Neuronal stem cell (in vitro differentiated cells): ENCODE measurements around the gene HS6ST3.

Experiments
- DNase-seq: peaks from one replicate; pipeline ENCODE4 v3.0.0-alpha.2; 2013; ENCODE audit warnings: low spot score
- H2AFZ ChIP-seq: one replicate; pipeline ENCODE4 v1.6.1; 2013; ENCODE audit warnings: mild to moderate bottlenecking, low read length, inconsistent platforms
- H2AK5ac ChIP-seq: 2 replicates; pipeline ENCODE4 v1.6.1; 2013; ENCODE audit warnings: low read depth, mild to moderate bottlenecking, inconsistent platforms, low read length, moderate library complexity, mixed read lengths
- H2BK120ac ChIP-seq: 2 replicates; pipeline ENCODE4 v1.6.1; 2013; ENCODE audit warnings: low read depth, mild to moderate bottlenecking, inconsistent platforms, low read length, moderate library complexity, mixed read lengths
- H2BK12ac ChIP-seq: one replicate; pipeline ENCODE4 v1.6.1; 2013; ENCODE audit warnings: low read length, inconsistent platforms
- H2BK15ac ChIP-seq: 2 replicates; pipeline ENCODE4 v1.6.1; 2013; ENCODE audit warnings: mild to moderate bottlenecking, low read length, inconsistent platforms, mixed read lengths
- H2BK5ac ChIP-seq: one replicate; pipeline ENCODE4 v1.6.1; 2013; ENCODE audit warnings: inconsistent platforms, mild to moderate bottlenecking, low read length, moderate library complexity
- H3K14ac ChIP-seq: one replicate; pipeline ENCODE4 v1.6.1; 2013; ENCODE audit warnings: low read length, inconsistent platforms
- H3K18ac ChIP-seq: 2 replicates; pipeline ENCODE4 v1.6.1; 2013; ENCODE audit warnings: low read length, inconsistent platforms
- H3K23ac ChIP-seq: 2 replicates; pipeline ENCODE4 v1.6.1; 2013; ENCODE audit warnings: low read depth, mild to moderate bottlenecking, mixed read lengths, low read length, inconsistent platforms; ENCODE audit not compliant: poor library complexity
- H3K27ac ChIP-seq: replicated peaks from 3 replicates; pipeline ENCODE4 v1.5.1; 2013; ENCODE audit warnings: low read length, inconsistent platforms
- H3K27me3 ChIP-seq, 3 experiments: 2 replicates each; pipeline ENCODE4 v1.6.1; 2013; ENCODE audit warnings: low read length in 3 of 3, mild to moderate bottlenecking in 2 of 3, inconsistent platforms in 1 of 3, low read depth in 1 of 3, mixed read lengths in 1 of 3, moderate library complexity in 1 of 3; ENCODE audit not compliant: control insufficient read depth in 3 of 3, insufficient read depth in 3 of 3
- H3K36me3 ChIP-seq, 2 donors: replicated peaks in 1 of 2; 2 replicates each; pipeline ENCODE4 v1.6.1; 2013; ENCODE audit warnings: low read length in 2 of 2; ENCODE audit not compliant: control insufficient read depth in 2 of 2, insufficient read depth in 2 of 2
- H3K4ac ChIP-seq: 2 replicates; pipeline ENCODE4 v1.6.1; 2013; ENCODE audit warnings: inconsistent platforms, mild to moderate bottlenecking, low read length, moderate library complexity
- H3K4me1 ChIP-seq, 2 donors: 1 replicate in 1 of 2; 2 replicates in 1 of 2; pipeline ENCODE4 v1.6.1; 2013; ENCODE audit warnings: low read length in 2 of 2, low read depth in 1 of 2; ENCODE audit not compliant: control insufficient read depth in 2 of 2, insufficient read depth in 1 of 2
- H3K4me2 ChIP-seq: one replicate; pipeline ENCODE4 v1.6.1; 2013; ENCODE audit warnings: mild to moderate bottlenecking, low read length, inconsistent platforms; ENCODE audit not compliant: insufficient read depth, poor library complexity, severe bottlenecking
- H3K4me3 ChIP-seq, 2 donors: 2 replicates each; pipeline ENCODE4 v1.5.1; 2013; ENCODE audit warnings: low read length in 2 of 2, mild to moderate bottlenecking in 2 of 2, inconsistent platforms in 1 of 2, moderate library complexity in 1 of 2
- H3K79me1 ChIP-seq: one replicate; pipeline ENCODE4 v1.6.1; 2013; ENCODE audit warnings: low read depth, mild to moderate bottlenecking, inconsistent platforms, low read length, moderate library complexity
- H3K9ac ChIP-seq: one replicate; pipeline ENCODE4 v1.6.1; 2013; ENCODE audit warnings: mild to moderate bottlenecking, low read depth, low read length, inconsistent platforms; ENCODE audit not compliant: poor library complexity
- H3K9me3 ChIP-seq, 2 donors: replicated peaks in 1 of 2; 2 replicates each; pipeline versions ENCODE3 to v1.6.1; 2013; ENCODE audit warnings: low read length in 2 of 2, mild to moderate bottlenecking in 2 of 2, inconsistent platforms in 1 of 2, low read depth in 1 of 2, mixed read lengths in 1 of 2, moderate library complexity in 1 of 2; ENCODE audit not compliant: control insufficient read depth in 2 of 2, insufficient read depth in 1 of 2
- H4K8ac ChIP-seq: one replicate; pipeline ENCODE4 v1.6.1; 2013; ENCODE audit warnings: low read depth, mild to moderate bottlenecking, inconsistent platforms, low read length, moderate library complexity
- H4K91ac ChIP-seq: one replicate; pipeline ENCODE4 v1.6.1; 2013; ENCODE audit warnings: low read length, low read depth, mild to moderate bottlenecking, inconsistent platforms; ENCODE audit not compliant: poor library complexity
- WGBS, 2 donors: extraction: QIAGEN DNeasy Blood & Tissue Kit; methylation state at CpG; one replicate each; pipeline ENCODE4 v1.1.7; 2013; ENCODE audit warnings: missing lambda C conversion rate in 2 of 2, mixed read lengths in 1 of 2; ENCODE audit not compliant: insufficient read length in 2 of 2, insufficient replicate concordance in 1 of 2; ENCODE audit errors: extremely low coverage in 2 of 2; 5-methylcytosine and 5-hydroxymethylcytosine counted together

HS6ST3 gene

GRCh38 chr13:96091164-96092117, 1.5 kb downstream of the HS6ST3 start:
- Histone ChIP-seq H3K27ac (no peak overlapping the region), H3K4me3 (peak overlapping the region; percentile 27 to 74), H3K36me3 (no peaks in the 10 kb centered on the region), H3K4ac (no peak overlapping the region), H3K23ac (peak overlapping the region; percentile 10), H2AK5ac (no peak overlapping the region), H3K9me3 (no peaks in the 10 kb centered on the region), H3K14ac (no peak overlapping the region), H3K4me2 (peak overlapping the region; percentile 94), H3K27me3 (peaks cover 5 to 91% (median 27%) of the 10 kb centered on the region in 3 experiments), H2BK120ac (no peak overlapping the region), H3K18ac (peak overlapping the region; percentile 1), H3K9ac (peak overlapping the region; percentile 74), H4K91ac (no peak overlapping the region), H2BK12ac (no peak overlapping the region), H3K79me1 (no peaks in the 10 kb centered on the region), H4K8ac (no peak overlapping the region), H3K4me1 (peaks cover 0 to 4% of the 10 kb centered on the region in 2 donors), H2AFZ (peak overlapping the region; percentile 92), H2BK5ac (no peak overlapping the region), H2BK15ac (no peak overlapping the region)
- peak; percentile 20 for DNase-seq
- WGBS, 2 donors: no CpG with 5 or more reads among the region's 57 CpGs

GRCh38 chr13:96093296-96094006, 3.5 kb downstream of the HS6ST3 start:
- no peak for DNase-seq
- Histone ChIP-seq H3K14ac (no peak overlapping the region), H2BK12ac (no peak overlapping the region), H3K27ac (no peak overlapping the region), H2BK5ac (no peak overlapping the region), H2BK15ac (no peak overlapping the region), H3K23ac (no peak overlapping the region), H3K4me2 (no peak overlapping the region), H3K4me1 (peaks cover 0 to 4% of the 10 kb centered on the region in 2 donors), H3K9ac (no peak overlapping the region), H3K4ac (no peak overlapping the region), H3K79me1 (no peaks in the 10 kb centered on the region), H3K9me3 (no peaks in the 10 kb centered on the region), H3K4me3 (no peak overlapping the region), H2AFZ (no peak overlapping the region), H4K91ac (no peak overlapping the region), H3K36me3 (no peaks in the 10 kb centered on the region), H4K8ac (no peak overlapping the region), H3K18ac (no peak overlapping the region), H2AK5ac (no peak overlapping the region), H2BK120ac (no peak overlapping the region), H3K27me3 (peaks cover 5 to 77% (median 27%) of the 10 kb centered on the region in 3 experiments)

GRCh38 chr13:96100457-96101220, 10.7 kb downstream of the HS6ST3 start:
- Histone ChIP-seq H2AFZ (no peak overlapping the region), H3K18ac (no peak overlapping the region), H2BK5ac (no peak overlapping the region), H3K4ac (no peak overlapping the region), H2BK15ac (no peak overlapping the region), H3K23ac (no peak overlapping the region), H3K4me3 (no peak overlapping the region), H3K36me3 (no peaks in the 10 kb centered on the region), H3K79me1 (no peaks in the 10 kb centered on the region), H4K8ac (no peak overlapping the region), H2AK5ac (no peak overlapping the region), H3K4me2 (no peak overlapping the region), H4K91ac (no peak overlapping the region), H3K27ac (no peak overlapping the region), H3K9me3 (no peaks in the 10 kb centered on the region), H2BK12ac (no peak overlapping the region), H3K27me3 (peaks cover 0 to 27% (median 0%) of the 10 kb centered on the region in 3 experiments), H3K14ac (no peak overlapping the region), H3K9ac (no peak overlapping the region), H3K4me1 (peaks cover 0 to 4% of the 10 kb centered on the region in 2 donors), H2BK120ac (no peak overlapping the region)
- no CpG with 5 or more reads among the region's 4 CpGs for WGBS, 2 donors
- DNase-seq: no peak
